Stimulated activated CD8-positive, alpha-beta memory T cell treated with anti-CD3 and anti-CD28 coated beads, Interleukin-4, amount 100 ng/mL, for 48 hours (primary cell): ENCODE data around the gene LCE3A.
"Not testable (repeated sequence)": the region's sequence is repeated elsewhere in the genome, so short reads cannot be mapped to it uniquely, and the experiment has no call there.

Source experiments
- DNase-seq: peaks from one replicate; pipeline ENCODE4 v3.0.0-alpha.2; 2020

The LCE3A gene, protein sequence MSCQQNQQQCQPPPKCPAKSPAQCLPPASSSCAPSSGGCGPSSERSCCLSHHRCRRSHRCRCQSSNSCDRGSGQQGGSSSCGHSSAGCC

DNA sequence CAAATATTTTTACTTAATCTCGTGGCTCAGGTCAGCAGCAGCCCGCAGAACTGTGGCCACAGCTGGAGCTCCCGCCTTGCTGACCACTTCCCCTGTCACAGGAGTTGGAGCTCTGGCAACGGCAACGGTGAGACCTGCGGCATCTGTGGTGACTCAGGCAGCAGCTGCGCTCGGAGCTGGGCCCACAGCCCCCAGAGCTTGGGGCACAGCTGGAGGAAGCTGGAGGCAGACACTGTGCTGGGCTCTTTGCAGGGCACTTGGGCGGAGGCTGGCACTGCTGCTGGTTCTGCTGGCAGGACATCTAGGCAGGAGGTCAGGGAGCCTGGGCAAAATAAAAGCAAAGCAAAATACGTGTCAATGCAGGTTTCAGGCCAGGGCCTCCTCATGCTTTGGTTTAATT is at the start of gene LCE3A:
Gene LCE3A, minus strand, starts transcription at position 301 of the 400 bp plus-strand sequence. Its CDS starts 0 bp downstream, at position 301.
- no peak for DNase-seq

DNA sequence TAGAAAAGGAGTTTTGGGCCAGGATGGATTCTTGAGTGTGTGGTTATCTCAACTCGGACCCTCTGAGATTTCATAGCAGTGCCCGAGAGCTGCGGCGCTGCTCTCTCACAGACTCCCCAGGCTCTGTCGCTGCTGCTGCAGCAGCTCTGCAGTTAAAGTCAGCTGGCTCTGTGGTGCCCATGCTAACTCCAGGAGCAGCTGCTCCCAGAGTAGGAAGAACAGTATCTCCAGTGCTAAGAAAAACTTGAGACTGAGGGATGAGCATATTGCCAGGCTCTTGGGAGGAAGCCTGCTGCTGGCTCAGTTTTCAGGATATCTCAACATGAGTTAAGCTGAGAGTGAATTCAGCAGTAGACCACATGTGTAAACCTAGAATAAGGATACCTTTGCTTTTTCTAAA is 44.7 kb upstream of the LCE3A start:
- no peak for DNase-seq

DNA sequence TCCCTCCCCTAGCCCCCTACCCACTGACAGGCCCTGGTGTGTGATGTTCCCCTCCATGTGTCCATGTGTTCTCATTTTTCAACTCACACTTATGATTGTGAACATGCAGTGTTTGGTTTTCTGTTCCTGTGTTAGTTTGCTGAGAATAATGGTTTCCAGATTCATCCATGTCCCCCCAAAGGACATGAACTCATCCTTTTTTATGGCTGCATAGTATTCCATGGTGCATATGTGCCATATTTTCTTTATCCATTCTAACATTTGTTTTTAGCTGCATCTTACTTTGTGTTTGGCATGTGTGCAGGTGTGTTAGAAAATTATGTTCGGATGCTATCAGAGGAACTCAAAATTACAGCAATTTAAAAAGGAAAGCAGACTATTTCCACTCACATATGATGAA is 43.3 kb upstream of the LCE3A start:
- DNase-seq, result not testable (repeated sequence)

DNA sequence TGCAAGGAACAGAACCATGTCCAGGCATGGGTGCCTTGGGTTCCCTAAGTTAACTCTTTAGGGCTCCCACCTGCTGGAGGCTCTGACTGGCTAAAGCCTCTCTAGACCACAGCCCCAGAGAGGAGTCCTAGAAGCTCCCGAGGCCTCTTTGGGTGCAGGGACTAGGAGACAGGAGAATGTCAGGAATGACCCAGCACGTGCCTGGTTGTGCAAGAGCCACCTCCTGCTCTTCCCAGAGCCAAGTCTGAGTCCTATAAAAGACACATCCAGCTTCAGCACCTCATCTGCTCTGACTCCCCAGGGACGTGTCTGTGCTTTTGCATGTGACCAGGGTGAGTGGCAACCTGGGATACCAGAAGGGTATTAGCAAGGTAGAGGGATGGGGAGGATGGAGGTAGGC is 40.2 kb upstream of the LCE3A start, which contains the start of gene LCE2D:
Gene LCE2D, plus strand, starts transcription at position 283 of the 400 bp plus-strand sequence. CDS start 726 bp downstream, outside the sequence.
- no peak for DNase-seq

DNA sequence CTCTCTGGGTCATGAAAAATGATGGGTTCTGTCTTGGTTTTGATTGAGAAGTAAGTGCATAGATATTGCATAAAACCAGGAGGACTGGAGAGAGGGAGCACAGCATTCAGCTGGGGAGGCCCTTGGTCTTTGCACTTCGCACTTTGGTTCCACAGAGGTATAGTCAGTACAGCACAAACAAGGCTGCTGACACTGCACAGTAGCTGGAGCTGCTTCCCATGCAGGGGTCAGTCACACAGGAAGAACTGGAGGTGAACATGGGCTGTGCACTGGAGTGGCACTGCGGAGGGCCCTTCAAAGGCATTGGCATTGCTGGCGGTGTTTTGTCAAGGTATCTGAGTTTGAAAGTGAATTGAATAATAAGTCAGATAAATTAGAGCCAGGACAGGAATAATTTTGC is 35.7 kb upstream of the LCE3A start:
- DNase-seq, result no peak

DNA sequence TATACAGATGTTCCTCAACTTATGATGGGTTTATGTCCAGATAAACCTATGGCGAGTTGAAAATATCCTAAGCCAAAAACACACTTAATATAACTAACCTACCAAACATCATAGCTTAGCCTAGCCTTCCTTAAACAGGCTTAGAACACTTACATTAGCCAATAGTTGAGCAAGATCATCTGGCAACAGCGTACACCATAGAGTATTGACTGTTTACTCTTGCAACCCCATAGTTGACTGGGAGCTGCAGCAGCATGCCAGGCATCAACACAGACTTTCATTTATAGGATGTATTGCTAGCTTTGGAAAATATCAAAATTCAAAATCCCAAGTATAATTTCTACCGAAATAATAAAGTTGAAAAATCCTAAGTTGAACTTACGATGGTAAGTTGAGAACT is 34.8 kb upstream of the LCE3A start:
- no peak for DNase-seq

DNA sequence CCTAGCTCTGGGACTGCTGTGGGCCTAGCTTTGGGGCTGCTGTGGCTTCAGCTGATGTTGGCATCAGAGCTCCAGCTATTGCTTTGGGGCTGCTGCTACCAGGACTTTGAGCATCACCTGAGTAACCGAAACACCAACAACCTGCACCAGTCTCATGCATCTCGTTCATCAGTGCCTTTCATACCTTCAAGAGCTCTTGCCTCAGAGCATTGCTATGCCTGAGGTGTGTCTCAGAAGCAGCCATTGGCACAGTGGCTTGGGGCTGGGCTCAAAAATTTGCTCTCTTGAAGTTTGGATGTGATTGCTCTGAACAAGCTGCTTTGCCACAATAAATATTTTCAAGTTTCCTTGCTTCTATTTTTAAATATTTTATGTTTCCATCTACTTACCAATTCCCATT is 33.6 kb upstream of the LCE3A start:
- DNase-seq, result no peak

DNA sequence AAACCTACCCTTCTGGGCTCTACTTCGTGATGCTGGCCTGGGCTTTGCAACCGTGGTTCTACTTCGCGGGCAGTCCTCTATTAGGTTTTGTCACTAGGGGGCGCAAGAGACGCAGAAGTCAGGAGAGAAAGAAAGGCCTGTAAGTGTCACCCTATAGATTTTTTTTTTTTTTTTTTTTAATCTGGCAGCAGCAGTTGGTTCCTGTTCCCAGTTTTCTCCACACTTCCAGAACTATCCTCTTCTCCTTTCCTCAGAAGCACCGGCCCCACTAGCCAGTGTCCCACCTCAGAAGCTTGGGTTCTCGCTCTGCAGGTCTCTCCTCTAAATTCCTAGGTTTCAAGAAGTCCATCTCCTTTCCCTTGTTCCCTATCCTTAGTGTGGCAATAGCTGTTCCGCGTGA is 31.2 kb upstream of the LCE3A start:
- peak; percentile 77 for DNase-seq

DNA sequence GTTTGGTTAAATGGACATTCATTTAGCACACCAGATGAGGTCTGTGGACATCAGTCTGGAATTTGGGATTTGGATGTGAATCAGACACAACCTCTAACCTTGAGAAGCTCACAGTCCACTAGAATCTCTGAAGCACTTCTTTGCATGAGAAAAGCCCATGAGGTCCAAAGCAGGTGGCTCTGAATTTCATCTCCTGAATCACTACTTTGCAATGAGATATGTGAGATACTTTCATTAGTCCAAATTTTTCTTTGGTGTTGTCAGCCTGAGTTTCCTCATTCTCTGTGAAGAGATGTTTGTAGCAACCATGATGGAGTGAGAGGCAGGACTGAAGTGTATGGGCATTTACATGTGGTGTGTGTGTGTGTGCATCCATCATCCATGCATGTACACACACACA is 23.8 kb upstream of the LCE3A start:
- no peak for DNase-seq

DNA sequence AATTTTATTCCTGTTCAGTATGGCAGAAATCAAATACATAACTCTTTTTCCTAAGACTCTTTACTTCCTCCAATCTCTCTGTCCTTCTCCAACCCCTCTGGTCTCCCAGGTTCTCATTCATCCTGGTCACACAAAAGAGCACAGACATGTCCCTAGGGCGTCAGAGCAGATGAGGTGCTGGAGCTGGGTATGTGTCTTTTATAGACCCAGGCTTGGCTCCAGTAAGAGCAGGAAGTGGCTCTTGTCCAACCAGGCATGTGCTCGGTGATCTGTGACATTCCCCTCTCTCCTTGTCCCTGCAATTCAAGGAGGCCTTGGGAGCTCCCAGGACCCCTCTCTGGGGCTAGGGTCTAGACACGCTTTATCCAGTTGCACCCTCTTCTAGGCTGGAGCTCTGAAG is 22.2 kb upstream of the LCE3A start:
- no peak for DNase-seq

DNA sequence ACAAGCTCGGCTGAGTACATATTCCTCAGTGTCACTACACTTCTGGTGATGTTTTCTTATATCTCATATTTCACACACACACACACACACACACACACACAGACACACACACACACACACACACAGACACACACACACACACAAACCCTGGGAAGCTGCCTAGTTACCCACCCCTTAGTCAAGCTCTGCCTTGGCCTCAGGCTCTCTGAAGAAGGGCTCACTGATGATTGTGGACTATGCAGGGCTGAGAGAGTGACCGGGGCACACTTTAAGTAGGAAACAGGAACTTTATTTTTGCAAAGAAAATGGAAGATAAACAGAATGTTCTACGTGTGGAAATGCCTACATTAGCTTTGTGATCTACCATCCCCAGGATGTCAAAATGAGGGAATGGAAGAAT is 21.0 kb upstream of the LCE3A start:
- DNase-seq, result no peak

DNA sequence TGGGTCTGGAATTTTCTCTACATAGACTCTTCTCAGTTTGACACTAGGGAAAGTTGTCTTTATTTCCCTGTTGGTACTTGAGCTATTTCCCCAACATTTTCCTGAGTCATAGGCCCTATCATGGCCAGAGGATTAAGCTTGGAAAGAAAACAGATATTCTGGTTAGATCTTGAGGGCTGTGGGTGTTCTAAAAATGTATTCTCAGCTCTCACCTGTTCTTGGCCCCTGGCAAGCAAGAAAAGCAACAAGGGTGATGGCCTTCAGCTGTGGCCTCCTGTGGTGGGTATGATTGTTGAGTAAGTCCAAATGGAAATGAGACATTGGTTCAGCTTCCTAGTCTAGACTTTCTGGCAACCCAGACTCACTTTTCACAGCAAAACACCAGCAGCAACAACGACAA is 17.4 kb upstream of the LCE3A start:
- DNase-seq, result no peak

DNA sequence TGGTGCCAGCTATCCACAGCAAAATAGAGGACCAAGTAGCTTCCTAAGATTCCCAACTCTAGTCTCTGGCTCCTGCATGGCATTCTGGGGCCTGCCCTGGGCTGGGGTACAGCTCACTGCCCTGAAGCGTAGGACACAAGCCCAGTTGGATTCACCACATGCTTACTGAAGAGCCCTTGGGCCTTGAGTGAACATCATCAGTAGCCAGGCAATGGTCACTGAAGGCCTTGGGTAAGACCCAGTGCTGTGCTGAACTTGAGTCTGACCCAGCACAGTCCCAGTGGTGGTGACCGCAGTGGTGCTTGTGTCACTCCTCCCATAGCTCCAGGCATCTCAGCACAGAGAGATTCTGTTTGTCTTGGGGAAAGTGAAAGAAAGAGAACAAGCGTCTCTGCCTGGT is 7.7 kb upstream of the LCE3A start:
- DNase-seq, result no peak

DNA sequence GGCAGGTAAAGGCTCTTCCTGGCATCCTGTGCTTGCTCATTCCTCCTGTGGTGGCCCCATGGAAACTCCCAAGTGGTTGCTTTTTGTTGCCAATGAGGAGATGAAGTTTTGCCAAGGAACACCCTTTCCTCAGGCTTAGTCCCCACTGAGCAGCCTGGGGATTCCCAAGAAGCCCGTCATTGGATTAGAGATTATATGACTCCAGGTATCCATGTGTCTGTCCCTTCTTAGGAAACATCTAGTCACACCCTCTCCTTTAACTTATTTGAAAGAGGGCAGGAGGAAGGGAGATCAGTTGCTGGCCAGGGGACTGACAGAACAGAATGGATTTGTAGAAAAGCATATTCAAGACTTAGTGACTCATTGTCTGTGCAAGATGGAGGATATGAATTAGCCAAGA is 3.8 kb upstream of the LCE3A start:
- DNase-seq, result no peak

DNA sequence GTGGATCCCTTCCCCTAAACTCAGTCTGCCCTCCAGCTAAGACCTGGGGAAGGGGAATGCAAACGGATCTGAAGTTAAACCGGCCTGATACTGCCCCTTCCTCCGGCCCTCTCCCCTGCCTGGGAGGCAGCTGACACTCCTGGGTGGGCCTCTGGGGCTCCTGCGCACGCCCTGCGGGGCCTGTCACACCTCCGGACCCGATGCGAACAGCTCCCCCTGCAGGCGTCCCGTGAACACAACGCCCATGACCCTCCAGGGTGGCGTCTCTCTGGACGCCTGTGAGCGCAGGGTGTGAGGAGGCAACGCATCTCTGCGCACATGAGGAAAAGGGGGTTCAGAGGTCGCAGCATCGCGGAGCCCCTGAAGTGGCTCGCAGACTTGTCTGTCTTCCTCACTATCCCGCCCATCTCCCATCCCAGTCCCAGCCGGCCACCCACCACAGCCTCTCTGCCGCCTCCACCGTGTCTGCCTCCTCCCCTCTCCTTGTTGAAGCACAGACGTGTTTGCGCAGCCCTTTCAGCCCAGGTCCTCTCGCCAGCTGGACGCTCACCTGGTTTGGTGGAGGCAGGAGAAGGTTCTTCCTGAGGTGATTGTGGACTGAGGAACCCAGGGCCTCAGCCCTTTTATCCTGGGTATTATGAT is 421 bp upstream of the LCE3A start:
- peak; percentile 69 for DNase-seq

DNA sequence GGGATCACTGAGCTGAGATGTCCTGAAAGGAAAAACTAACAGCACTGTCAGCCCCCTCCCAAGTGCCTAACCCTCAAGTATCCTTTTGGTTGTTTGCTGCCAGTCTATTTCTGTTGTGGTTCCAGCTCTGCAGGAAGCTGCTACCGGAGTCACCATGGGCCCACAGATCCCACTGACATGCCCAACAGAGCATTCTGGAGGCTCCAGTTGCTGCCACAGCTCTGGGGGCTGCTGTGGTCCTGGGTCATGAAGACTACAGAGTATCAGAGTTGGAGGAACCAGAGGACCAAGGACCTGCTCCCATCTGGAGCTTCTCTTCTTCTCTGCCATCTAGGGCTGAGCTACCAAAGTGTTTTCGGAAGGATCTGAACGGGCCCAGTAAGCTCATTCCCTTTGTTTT is 910 bp downstream of the LCE3A start:
- DNase-seq, result no peak

DNA sequence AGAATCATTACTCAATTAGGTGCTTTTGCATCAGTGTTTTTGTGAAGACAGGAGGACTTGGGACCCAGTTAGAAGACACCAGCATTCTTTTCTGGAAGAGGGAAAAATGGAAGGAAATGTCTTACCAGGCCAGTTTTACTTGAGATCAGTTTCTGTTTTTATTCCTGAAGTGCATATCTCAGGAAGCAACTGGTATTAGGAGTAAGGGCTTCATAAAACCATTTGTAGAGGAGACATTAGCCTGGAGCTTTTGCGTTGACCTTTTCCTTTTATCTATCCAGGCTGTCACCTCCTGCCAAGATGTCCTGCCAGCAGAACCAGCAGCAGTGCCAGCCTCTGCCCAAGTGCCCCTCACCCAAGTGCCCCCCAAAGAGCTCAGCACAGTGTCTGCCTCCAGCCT is 9.4 kb downstream of the LCE3A start, which contains the start of gene LCE3B:
Gene LCE3B, plus strand, starts transcription at position 301 of the 400 bp plus-strand sequence. Its CDS starts 0 bp downstream, at position 301.
- no peak for DNase-seq

DNA sequence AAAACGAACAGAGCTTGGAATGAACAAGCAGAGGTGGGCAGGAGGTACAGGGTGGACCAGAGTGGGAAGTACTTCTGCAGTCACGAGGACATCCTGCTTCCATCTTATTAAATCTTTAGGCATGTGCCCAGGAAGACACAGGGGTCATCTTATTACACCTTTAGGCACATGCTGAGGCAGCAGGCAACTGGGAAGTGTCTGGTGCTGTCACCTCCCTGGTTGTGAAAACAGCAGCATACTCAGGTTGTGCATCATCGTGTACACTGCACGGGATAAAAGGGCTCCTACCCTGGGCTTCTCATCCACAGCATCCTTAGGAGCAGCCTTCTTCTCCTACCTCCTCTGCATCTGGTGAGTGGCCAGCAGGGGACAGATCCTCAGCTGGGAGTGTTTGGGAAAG is 23.0 kb downstream of the LCE3A start, which contains the start of gene LCE3C:
Gene LCE3C, plus strand, starts transcription at position 301 of the 400 bp plus-strand sequence. CDS start 498 bp downstream, outside the sequence.
- DNase-seq, result no peak

DNA sequence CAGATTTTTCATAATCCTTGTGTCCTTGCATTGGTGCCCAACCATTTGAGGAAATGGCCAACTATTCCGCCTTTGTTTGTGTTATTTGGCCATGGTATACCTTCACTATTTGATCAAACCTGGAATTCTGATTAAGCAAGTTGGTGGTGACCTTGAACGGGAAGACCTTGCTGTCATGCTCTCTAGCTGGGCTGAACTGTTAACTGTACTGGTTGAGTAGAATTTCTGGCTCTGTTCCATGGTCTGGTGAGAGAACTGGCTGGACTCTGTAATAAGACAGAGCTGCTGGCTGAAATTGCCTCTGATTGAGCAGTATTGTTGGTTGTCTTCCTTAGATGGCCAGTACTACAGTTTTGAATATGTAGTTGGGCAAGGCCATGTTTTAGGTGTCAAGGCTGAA is 25.9 kb downstream of the LCE3A start:
- DNase-seq, result no peak

DNA sequence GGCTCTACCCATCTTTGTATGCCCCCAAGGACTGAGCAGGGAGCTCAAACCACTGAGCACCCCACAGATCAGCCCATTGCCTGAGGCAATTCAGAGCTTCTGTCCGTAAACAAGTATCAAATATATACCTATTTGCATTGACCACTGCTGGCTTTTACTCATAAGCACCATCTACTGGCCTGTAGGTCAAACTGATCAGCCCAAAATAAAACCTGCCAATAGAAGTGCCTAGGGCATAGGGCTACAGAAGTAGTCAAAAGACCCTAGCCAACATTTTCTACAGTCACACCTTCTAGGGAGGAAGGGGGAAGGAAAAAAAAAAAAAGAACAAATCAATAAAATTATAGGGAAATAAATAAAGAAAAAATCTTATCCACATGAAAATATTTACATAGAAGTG is 37.3 kb downstream of the LCE3A start:
- no peak for DNase-seq

DNA sequence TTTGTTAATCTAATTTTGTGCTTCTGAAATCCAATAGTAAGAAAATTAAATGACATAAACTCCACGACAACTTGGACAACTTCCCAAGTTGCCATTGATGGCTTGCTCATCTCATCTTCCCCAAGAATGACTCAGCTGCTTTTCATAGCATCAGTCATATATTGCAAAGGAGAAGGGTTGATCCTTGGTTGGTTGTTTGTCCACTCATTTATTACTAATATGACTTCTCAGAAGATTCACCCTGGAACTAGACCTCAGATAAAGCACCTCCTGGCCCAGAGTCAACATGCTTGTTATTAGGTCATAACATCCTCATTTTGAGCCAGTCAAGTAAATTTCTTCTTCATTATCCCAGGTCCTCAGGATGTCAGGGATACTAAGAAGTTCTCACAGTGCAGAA is 40.3 kb downstream of the LCE3A start:
- DNase-seq, result no peak

DNA sequence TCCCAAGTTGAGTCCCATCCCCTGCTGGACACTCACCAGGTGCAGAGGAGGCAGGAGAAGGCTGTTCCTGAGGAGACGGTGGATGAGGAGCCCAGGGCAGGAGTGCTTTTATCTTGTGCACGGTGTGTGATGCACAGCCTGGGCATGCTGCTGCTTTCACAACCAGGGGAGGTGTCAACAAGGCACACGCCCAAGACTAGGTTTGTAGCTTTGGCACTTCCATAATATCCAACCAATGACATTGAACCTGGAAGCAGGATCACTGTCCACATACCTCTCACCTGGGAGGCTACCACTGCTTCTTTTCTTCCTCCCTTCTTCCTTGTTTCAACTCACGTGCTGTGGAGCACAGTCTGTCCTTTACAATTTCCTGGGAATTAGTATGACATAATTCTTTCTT is 42.5 kb downstream of the LCE3A start, which contains the start of gene LCE3D:
Gene LCE3D, minus strand, starts transcription at position 84 of the 400 bp plus-strand sequence. CDS start 580 bp downstream, outside the sequence.
- no peak for DNase-seq

DNA sequence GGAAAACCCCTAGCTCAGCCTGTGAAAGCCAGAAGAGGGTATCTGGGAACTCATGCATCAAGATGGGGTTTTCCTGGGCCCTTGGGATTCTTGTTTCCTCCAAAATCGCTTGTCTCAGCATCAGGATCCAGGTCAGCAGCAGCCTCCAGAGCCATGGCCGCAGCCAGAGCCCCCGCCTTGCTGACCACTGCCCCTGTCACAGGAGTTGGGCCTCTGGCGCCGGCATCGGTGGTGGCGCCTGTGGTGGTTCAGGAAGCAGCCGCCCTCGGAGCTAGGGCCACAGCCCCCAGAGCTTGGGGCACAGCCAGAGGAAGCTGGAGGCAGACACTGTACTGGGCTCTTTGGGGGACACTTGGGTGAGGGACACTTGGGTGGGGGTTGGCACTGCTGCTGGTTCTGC is 43.4 kb downstream of the LCE3A start:
- not testable (repeated sequence) for DNase-seq

DNA sequence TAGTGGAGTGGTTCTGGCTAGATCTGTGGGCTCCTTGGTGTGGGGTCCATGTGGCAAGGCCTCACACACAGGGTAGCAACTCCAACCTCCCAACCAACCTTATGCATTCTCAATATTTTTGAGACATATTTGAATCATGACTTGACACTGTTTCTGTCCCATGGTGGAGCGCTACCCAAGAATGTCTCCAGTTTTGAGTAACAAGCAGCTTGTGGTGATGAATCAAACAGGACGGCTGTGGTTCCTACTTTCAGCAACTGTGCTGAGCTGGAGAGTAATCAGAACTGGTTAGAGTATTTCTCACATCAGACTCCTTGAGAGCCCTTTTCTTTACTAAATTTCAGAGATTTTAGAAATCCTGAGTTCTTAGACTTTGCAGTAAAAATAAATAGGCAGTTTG is 45.7 kb downstream of the LCE3A start:
- peak; percentile 26 for DNase-seq
